ENCODE data around the gene KAT2B. TPM values are rescaled to one million over a fixed set of nuclear protein-coding genes. Genes with fewer than 3 reads are reported as not detected.

KAT2B gene
- total RNA-seq, 1 experiment from 2014 or later = 3.7 TPM

DNA sequence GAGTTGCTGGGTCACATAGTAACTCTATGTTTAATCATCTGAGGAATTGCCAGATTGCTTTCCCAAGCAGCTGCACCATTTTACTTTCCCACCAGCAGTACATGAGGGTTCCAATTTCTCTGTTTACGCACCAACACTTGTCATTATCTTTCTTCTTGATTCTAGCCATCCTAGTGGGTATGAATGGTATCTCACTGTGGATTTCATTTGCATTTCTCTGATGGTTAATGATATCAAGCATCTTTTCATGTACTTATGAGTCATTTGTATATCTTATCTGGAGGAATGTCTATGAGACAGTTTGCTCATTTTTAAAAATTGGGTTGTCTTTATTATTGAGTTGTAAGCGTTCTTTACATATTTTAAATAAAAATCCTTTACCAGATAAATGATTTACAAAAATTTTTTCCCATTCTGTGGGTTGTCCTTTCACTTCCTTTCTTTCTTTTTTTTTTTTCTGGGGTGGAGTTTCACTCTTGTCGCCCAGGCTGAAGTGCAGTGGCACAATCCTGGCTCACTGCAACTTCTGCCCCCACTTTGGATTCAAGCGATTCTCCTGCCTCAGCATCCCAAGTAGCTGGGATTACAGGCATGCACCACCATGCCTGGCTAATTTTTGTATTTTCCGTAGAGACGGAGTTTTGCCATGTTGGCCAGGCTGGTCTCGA is 154.7 kb downstream of the KAT2B start:
- H2AFZ ChIP-seq (ENCODE audit: low read depth, low read length, poor library complexity, severe bottlenecking) = no peak overlapping the region
- H3K4me3 ChIP-seq (replicated peaks in 1 of 2; ENCODE audit: low read depth in 1 of 2, low read length in 2 of 2) = no peak overlapping the region
- POLR2A ChIA-PET = no interaction called here
- peaks cover 0 to 9% of the 10 kb centered on the region in 2 experiments; a peak in 2 of 4 replicates for H3K4me1 ChIP-seq (ENCODE audit: control insufficient read depth in 1 of 2, insufficient read depth in 2 of 2, low read length in 2 of 2)
- no peak for TF ChIP-seq EZH2 (IDR thresholded peaks at IDR 0.05)
- no peak for TF ChIP-seq FOSL1 (IDR thresholded peaks at IDR 0.05; ENCODE audit: low read depth)
- no peak for TF ChIP-seq YY1 (IDR thresholded peaks at IDR 0.05; ENCODE audit: extremely low read depth, insufficient replicate concordance, low read depth, low read length)
- no peak for TF ChIP-seq EZH2phosphoT487 (IDR thresholded peaks at IDR 0.05; ENCODE audit: borderline replicate concordance)
- no peak for TF ChIP-seq ZFX (IDR thresholded peaks at IDR 0.05)
- TF ChIP-seq TCF7L2 (IDR thresholded peaks at IDR 0.05; ENCODE audit: borderline replicate concordance, extremely low read depth, insufficient read depth, insufficient read length) = no peak
- no peak for TF ChIP-seq ATF3 (IDR thresholded peaks at IDR 0.05)
- no peak for TF ChIP-seq RAD21 (IDR thresholded peaks at IDR 0.05; ENCODE audit: low read depth)
- TF ChIP-seq, protein P1, sequence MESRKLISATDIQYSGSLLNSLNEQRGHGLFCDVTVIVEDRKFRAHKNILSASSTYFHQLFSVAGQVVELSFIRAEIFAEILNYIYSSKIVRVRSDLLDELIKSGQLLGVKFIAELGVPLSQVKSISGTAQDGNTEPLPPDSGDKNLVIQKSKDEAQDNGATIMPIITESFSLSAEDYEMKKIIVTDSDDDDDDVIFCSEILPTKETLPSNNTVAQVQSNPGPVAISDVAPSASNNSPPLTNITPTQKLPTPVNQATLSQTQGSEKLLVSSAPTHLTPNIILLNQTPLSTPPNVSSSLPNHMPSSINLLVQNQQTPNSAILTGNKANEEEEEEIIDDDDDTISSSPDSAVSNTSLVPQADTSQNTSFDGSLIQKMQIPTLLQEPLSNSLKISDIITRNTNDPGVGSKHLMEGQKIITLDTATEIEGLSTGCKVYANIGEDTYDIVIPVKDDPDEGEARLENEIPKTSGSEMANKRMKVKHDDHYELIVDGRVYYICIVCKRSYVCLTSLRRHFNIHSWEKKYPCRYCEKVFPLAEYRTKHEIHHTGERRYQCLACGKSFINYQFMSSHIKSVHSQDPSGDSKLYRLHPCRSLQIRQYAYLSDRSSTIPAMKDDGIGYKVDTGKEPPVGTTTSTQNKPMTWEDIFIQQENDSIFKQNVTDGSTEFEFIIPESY (IDR thresholded peaks at IDR 0.05; ENCODE audit: extremely low read depth, insufficient replicate concordance, low read length) = no peak
- TF ChIP-seq, protein P2, sequence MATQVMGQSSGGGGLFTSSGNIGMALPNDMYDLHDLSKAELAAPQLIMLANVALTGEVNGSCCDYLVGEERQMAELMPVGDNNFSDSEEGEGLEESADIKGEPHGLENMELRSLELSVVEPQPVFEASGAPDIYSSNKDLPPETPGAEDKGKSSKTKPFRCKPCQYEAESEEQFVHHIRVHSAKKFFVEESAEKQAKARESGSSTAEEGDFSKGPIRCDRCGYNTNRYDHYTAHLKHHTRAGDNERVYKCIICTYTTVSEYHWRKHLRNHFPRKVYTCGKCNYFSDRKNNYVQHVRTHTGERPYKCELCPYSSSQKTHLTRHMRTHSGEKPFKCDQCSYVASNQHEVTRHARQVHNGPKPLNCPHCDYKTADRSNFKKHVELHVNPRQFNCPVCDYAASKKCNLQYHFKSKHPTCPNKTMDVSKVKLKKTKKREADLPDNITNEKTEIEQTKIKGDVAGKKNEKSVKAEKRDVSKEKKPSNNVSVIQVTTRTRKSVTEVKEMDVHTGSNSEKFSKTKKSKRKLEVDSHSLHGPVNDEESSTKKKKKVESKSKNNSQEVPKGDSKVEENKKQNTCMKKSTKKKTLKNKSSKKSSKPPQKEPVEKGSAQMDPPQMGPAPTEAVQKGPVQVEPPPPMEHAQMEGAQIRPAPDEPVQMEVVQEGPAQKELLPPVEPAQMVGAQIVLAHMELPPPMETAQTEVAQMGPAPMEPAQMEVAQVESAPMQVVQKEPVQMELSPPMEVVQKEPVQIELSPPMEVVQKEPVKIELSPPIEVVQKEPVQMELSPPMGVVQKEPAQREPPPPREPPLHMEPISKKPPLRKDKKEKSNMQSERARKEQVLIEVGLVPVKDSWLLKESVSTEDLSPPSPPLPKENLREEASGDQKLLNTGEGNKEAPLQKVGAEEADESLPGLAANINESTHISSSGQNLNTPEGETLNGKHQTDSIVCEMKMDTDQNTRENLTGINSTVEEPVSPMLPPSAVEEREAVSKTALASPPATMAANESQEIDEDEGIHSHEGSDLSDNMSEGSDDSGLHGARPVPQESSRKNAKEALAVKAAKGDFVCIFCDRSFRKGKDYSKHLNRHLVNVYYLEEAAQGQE (IDR thresholded peaks at IDR 0.05; ENCODE audit: low read depth) = no peak
- no peaks in the 10 kb centered on the region for H4K20me1 ChIP-seq (ENCODE audit: insufficient read depth)
- no peak overlapping the region for H3K27ac ChIP-seq (ENCODE audit: low read depth, low read length)
- no peaks in the 10 kb centered on the region for H3K9me2 ChIP-seq (ENCODE audit: insufficient read depth)
- no peaks in the 10 kb centered on the region for H3K27me3 ChIP-seq (ENCODE audit: insufficient read depth, low read length)
- H3K36me3 ChIP-seq (ENCODE audit: control insufficient read depth in 1 of 2, insufficient read depth in 2 of 2, low read length in 2 of 2) = no peaks in the 10 kb centered on the region
- DNase-seq (ENCODE audit: low read depth, low spot score) (no peak), ATAC-seq (no peak)
- RAD21 ChIA-PET (ENCODE audit: low non-redundant PET in 1 of 2, low total read pairs in 2 of 2, uncharacterized antibody in 2 of 2, unreplicated experiment in 2 of 2) = no interaction called here
- BruUV-seq (replicated peaks) = no TSS peak
- no peaks in the 10 kb centered on the region for H3K9me3 ChIP-seq (ENCODE audit: control insufficient read depth in 1 of 2, insufficient read depth in 1 of 2, low read depth in 1 of 2, low read length in 2 of 2)
- H3K9ac ChIP-seq (ENCODE audit: low read length) = no peak overlapping the region
- H3K4me2 ChIP-seq (ENCODE audit: low read length) = no peak overlapping the region
- intact Hi-C loops (cut with micrococcal nuclease) = no loop called here
- no peaks in the 10 kb centered on the region for H3K79me2 ChIP-seq (ENCODE audit: insufficient read depth, low read length)
- CTCF ChIA-PET = no interaction called here
